ENCODE results near the gene OPRD1.

OPRD1 gene

GRCh38 chr1:28893403-28894102, 81.6 kb downstream of the OPRD1 start (continued):
- TF ChIP-seq ZSCAN30 (tag by site-specific recombination; IDR thresholded peaks at IDR 0.05) (peak; percentile 75), INSM2 (tag by site-specific recombination; IDR thresholded peaks at IDR 0.05) (no peak), ZNF354C (tag by site-specific recombination; IDR thresholded peaks at IDR 0.05; ENCODE audit: borderline replicate concordance, low read depth) (no peak)

- TF ChIP-seq PRDM4 (tag by site-specific recombination; IDR thresholded peaks at IDR 0.05): no peak
- ChIA-PET CTCF (interaction anchor here (1.0 to 3.1 kb wide), 3 partner anchors 14 to 307 kb away, joined by 3 to 29 read pairs (median 3); no protein-coding TSS in a partner anchor), POLR2A (no interaction called here)
These were observed 82.8 kb downstream of the OPRD1 start for GRCh38 chr1:28894785-28895184.

GRCh38 chr1:28895896-28896608, 84.1 kb downstream of the OPRD1 start:
- H3K9me3 ChIP-seq (ENCODE audit: control insufficient read depth, insufficient read depth, low read depth, low read length): no peaks in the 10 kb centered on the region
- H3K4me1 ChIP-seq (ENCODE audit: control insufficient read depth, insufficient read depth, low read length): no peaks in the 10 kb centered on the region
- no peak for TF ChIP-seq KLF8 (tag by site-specific recombination; IDR thresholded peaks at IDR 0.05)
- no peak for TF ChIP-seq REST (tag by site-specific recombination; IDR thresholded peaks at IDR 0.05)
- TF ChIP-seq ZNF776 (tag by site-specific recombination; IDR thresholded peaks at IDR 0.05; ENCODE audit: borderline replicate concordance): no peak
- no peak for TF ChIP-seq ZNF514 (tag by site-specific recombination; IDR thresholded peaks at IDR 0.05)
- TF ChIP-seq PRDM4 (tag by site-specific recombination; IDR thresholded peaks at IDR 0.05): no peak
- TF ChIP-seq ZNF521 (tag by site-specific recombination; IDR thresholded peaks at IDR 0.05): no peak
- TF ChIP-seq ZNF354C (tag by site-specific recombination; IDR thresholded peaks at IDR 0.05; ENCODE audit: borderline replicate concordance, low read depth): no peak
- TF ChIP-seq ZNF416 (tag by site-specific recombination; IDR thresholded peaks at IDR 0.05): no peak
- H3K36me3 ChIP-seq (ENCODE audit: control insufficient read depth in 2 of 2, insufficient read depth in 1 of 2, low read length in 2 of 2): peaks cover 0 to 7% of the 10 kb centered on the region in 2 experiments; a peak in 2 of 3 replicates
- ChIA-PET POLR2A (no interaction called here), CTCF (interaction anchor here (0.6 to 3.6 kb wide), 3 partner anchors 120 to 138 kb away, joined by 4 to 29 read pairs (median 16); no protein-coding TSS in a partner anchor)
- no peak overlapping the region for H3K4me3 ChIP-seq (ENCODE audit: low read depth, low read length)
- no peak overlapping the region for H3K27ac ChIP-seq (ENCODE audit: extremely low read depth, low read depth, low read length)

More at GRCh38 chr1:28894785-28895184, 82.8 kb downstream of the OPRD1 start:
- no peak overlapping the region for H3K4me3 ChIP-seq (ENCODE audit: low read depth, low read length)
- peaks cover 0 to 7% of the 10 kb centered on the region in 2 experiments; a peak in 2 of 3 replicates for H3K36me3 ChIP-seq (ENCODE audit: control insufficient read depth in 2 of 2, insufficient read depth in 1 of 2, low read length in 2 of 2)
- H3K27ac ChIP-seq (ENCODE audit: extremely low read depth, low read depth, low read length): no peak overlapping the region
- H3K9me3 ChIP-seq (ENCODE audit: control insufficient read depth, insufficient read depth, low read depth, low read length): no peaks in the 10 kb centered on the region
- no peaks in the 10 kb centered on the region for H3K4me1 ChIP-seq (ENCODE audit: control insufficient read depth, insufficient read depth, low read length)

Measured in HEK293 (cell line).